Measurements from ENCODE around the gene DLG1.

DLG1 gene

GRCh38 chr3:197085137-197085536 is 213.3 kb downstream of the DLG1 start:
- no peak for DNase-seq (ENCODE audit: extremely low spot score)
- POLR2A ChIA-PET: no interaction called here
- TF ChIP-seq, protein P1, sequence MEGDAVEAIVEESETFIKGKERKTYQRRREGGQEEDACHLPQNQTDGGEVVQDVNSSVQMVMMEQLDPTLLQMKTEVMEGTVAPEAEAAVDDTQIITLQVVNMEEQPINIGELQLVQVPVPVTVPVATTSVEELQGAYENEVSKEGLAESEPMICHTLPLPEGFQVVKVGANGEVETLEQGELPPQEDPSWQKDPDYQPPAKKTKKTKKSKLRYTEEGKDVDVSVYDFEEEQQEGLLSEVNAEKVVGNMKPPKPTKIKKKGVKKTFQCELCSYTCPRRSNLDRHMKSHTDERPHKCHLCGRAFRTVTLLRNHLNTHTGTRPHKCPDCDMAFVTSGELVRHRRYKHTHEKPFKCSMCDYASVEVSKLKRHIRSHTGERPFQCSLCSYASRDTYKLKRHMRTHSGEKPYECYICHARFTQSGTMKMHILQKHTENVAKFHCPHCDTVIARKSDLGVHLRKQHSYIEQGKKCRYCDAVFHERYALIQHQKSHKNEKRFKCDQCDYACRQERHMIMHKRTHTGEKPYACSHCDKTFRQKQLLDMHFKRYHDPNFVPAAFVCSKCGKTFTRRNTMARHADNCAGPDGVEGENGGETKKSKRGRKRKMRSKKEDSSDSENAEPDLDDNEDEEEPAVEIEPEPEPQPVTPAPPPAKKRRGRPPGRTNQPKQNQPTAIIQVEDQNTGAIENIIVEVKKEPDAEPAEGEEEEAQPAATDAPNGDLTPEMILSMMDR (IDR thresholded peaks at IDR 0.05; ENCODE audit: control extremely low read depth, extremely low read depth, low read depth, missing control alignments): no peak
- CTCF ChIA-PET: no interaction called here

- ChIA-PET CTCF (interaction anchor here (0.9 to 1.6 kb wide), 4 partner anchors 9 to 104 kb away, joined by 3 to 4 read pairs (median 4); no protein-coding TSS in a partner anchor), POLR2A (no interaction called here)
- TF ChIP-seq, protein P1 (IDR thresholded peaks at IDR 0.05; ENCODE audit: control extremely low read depth, extremely low read depth, low read depth, missing control alignments): no peak
- DNase-seq (ENCODE audit: extremely low spot score): no peak
Observed at GRCh38 chr3:197083486-197083885, 214.9 kb downstream of the DLG1 start.

DNA sequence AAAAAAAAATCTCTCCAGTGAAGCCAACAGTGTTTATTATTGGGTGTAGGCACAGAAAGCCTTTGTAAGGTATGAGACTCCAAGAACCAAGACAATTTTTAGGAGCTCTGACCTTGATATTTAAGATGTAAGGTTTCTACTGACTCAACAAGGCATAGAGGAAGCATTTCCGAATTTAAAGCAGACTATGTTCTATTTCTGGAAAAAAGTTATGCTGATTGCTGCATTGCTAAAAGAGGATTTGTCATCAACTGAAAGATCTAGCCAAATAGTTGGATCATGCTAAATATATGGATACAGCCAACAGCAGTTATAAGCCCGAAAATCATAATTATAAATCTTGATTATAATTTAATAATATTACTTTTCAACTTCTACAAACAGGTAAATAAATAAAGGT is 215.5 kb downstream of the DLG1 start:
- ChIA-PET CTCF (interaction anchor here (1.3 to 1.6 kb wide), 2 partner anchors 10 to 11 kb away, joined by 4 read pairs; no protein-coding TSS in a partner anchor), POLR2A (no interaction called here)
- DNase-seq (ENCODE audit: extremely low spot score): no peak
- TF ChIP-seq, protein P1 (IDR thresholded peaks at IDR 0.05; ENCODE audit: control extremely low read depth, extremely low read depth, low read depth, missing control alignments): no peak

DNA sequence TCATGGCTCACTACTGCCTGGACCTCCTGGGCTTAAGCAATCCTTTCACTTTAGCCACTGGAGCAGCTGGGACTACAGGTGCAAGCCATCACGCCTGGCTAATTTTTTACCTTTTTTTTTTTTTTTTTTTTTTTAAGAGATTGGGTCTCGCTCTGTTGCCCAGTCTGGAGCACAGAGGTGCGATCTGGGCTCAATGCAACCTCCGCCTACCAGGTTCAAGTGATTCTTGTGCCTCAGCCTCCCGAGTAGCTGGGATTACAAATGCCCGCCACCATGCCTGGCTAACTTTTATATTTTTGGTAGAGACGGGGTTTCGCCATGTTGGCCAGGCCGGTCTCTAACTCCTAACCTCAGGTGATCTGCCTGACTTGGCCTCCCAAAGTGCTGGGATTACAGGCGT is 218.1 kb downstream of the DLG1 start:
- DNase-seq (ENCODE audit: extremely low spot score): no peak
- TF ChIP-seq, protein P1 (IDR thresholded peaks at IDR 0.05; ENCODE audit: control extremely low read depth, extremely low read depth, low read depth, missing control alignments): no peak
- CTCF ChIA-PET: interaction anchor here (1.1 kb wide), 1 partner anchor 34 kb away, joined by 3 read pairs; no protein-coding TSS in a partner anchor
- POLR2A ChIA-PET: no interaction called here

DNA sequence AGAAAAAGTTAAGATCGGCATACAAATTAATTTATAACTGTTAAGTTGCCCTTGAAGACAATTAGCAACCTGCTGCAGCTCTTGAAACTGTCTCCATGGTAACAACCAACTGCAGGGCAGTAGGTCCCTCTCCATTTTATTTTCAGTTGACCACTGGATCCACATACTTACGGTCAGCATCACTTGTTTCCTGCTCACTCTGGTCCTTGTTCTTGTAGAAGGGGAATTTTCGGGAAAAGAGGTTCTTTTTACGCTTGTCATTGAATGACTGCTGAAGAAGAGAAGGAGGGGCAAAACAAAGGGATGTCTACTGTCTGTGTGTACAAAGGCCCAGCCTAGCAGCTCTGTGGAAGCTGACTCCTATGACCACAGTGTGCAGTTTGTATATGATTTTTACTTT is 222.0 kb downstream of the DLG1 start:
- no peak for DNase-seq (ENCODE audit: extremely low spot score)
- POLR2A ChIA-PET: no interaction called here
- TF ChIP-seq, protein P1 (IDR thresholded peaks at IDR 0.05; ENCODE audit: control extremely low read depth, extremely low read depth, low read depth, missing control alignments): no peak
- CTCF ChIA-PET: interaction anchor here (1.0 to 1.2 kb wide), 2 partner anchors 17 to 111 kb away, joined by 3 read pairs; no protein-coding TSS in a partner anchor

- TF ChIP-seq, protein P1 (IDR thresholded peaks at IDR 0.05; ENCODE audit: control extremely low read depth, extremely low read depth, low read depth, missing control alignments): no peak
- ChIA-PET CTCF (interaction anchor here (0.7 to 1.1 kb wide), 2 partner anchors 38 to 39 kb away, joined by 3 read pairs; partner anchors contain the start of gene MELTF), POLR2A (no interaction called here)
- no peak for DNase-seq (ENCODE audit: extremely low spot score)
Observed at GRCh38 chr3:197068077-197068476, 230.3 kb downstream of the DLG1 start.

Measured in GM10248 (cell line).